ENCODE data around the gene SH3GLB2.

Gene SH3GLB2

GRCh38 chr9:129064499-129064908 lies 36.4 kb upstream of the SH3GLB2 start:
- TF ChIP-seq GATA3 (IDR thresholded peaks at IDR 0.05; ENCODE audit: low read depth, low read length) = no peak
- no peak for TF ChIP-seq GATA2 (IDR thresholded peaks at IDR 0.05; ENCODE audit: low read depth, low read length)

- TF ChIP-seq GATA3 (IDR thresholded peaks at IDR 0.05; ENCODE audit: low read depth, low read length) = no peak
- TF ChIP-seq GATA2 (IDR thresholded peaks at IDR 0.05; ENCODE audit: low read depth, low read length) = no peak
These were observed 34.9 kb upstream of the SH3GLB2 start for GRCh38 chr9:129063061-129063460.

GRCh38 chr9:129060991-129061390 lies 32.9 kb upstream of the SH3GLB2 start:
- TF ChIP-seq GATA3 (IDR thresholded peaks at IDR 0.05; ENCODE audit: low read depth, low read length) = no peak
- no peak for TF ChIP-seq GATA2 (IDR thresholded peaks at IDR 0.05; ENCODE audit: low read depth, low read length)

GRCh38 chr9:129059796-129060785 lies 32.0 kb upstream of the SH3GLB2 start:
- TF ChIP-seq GATA3 (IDR thresholded peaks at IDR 0.05; ENCODE audit: low read depth, low read length) (no peak), GATA2 (IDR thresholded peaks at IDR 0.05; ENCODE audit: low read depth, low read length) (no peak)

- TF ChIP-seq GATA2 (IDR thresholded peaks at IDR 0.05; ENCODE audit: low read depth, low read length) = no peak
- TF ChIP-seq GATA3 (IDR thresholded peaks at IDR 0.05; ENCODE audit: low read depth, low read length) = no peak
These were observed 31.0 kb upstream of the SH3GLB2 start for GRCh38 chr9:129058965-129059795.

- no peak for TF ChIP-seq GATA2 (IDR thresholded peaks at IDR 0.05; ENCODE audit: low read depth, low read length)
- no peak for TF ChIP-seq GATA3 (IDR thresholded peaks at IDR 0.05; ENCODE audit: low read depth, low read length)
These were observed 26.2 kb upstream of the SH3GLB2 start for GRCh38 chr9:129054163-129054851.

- no peak for TF ChIP-seq GATA2 (IDR thresholded peaks at IDR 0.05; ENCODE audit: low read depth, low read length)
- TF ChIP-seq GATA3 (IDR thresholded peaks at IDR 0.05; ENCODE audit: low read depth, low read length) = no peak
These were observed 24.9 kb upstream of the SH3GLB2 start for GRCh38 chr9:129053020-129053419.

- TF ChIP-seq GATA3 (IDR thresholded peaks at IDR 0.05; ENCODE audit: low read depth, low read length) = no peak
- TF ChIP-seq GATA2 (IDR thresholded peaks at IDR 0.05; ENCODE audit: low read depth, low read length) = no peak
These were observed 24.5 kb upstream of the SH3GLB2 start for GRCh38 chr9:129052592-129052991.

- TF ChIP-seq GATA3 (IDR thresholded peaks at IDR 0.05; ENCODE audit: low read depth, low read length) (no peak), GATA2 (IDR thresholded peaks at IDR 0.05; ENCODE audit: low read depth, low read length) (no peak)
These were observed 13.9 kb upstream of the SH3GLB2 start for GRCh38 chr9:129042016-129042415.

- TF ChIP-seq GATA3 (IDR thresholded peaks at IDR 0.05; ENCODE audit: low read depth, low read length) = no peak
- no peak; the same call in 1 of the 2 replicates for TF ChIP-seq GATA2 (IDR thresholded peaks at IDR 0.05; ENCODE audit: low read depth, low read length)
These were observed 12.0 kb upstream of the SH3GLB2 start for GRCh38 chr9:129040113-129040643.

GRCh38 chr9:129038109-129038852 lies 10.2 kb upstream of the SH3GLB2 start:
- no peak for TF ChIP-seq GATA3 (IDR thresholded peaks at IDR 0.05; ENCODE audit: low read depth, low read length)
- no peak for TF ChIP-seq GATA2 (IDR thresholded peaks at IDR 0.05; ENCODE audit: low read depth, low read length)

GRCh38 chr9:129037767-129038098 lies 9.6 kb upstream of the SH3GLB2 start:
- TF ChIP-seq GATA2 (IDR thresholded peaks at IDR 0.05; ENCODE audit: low read depth, low read length) (no peak), GATA3 (IDR thresholded peaks at IDR 0.05; ENCODE audit: low read depth, low read length) (no peak)
